ENCODE results near the gene EIF1. TPM values are rescaled to one million over a fixed set of nuclear protein-coding genes. Genes with fewer than 3 reads are reported as not detected.

Gene EIF1
- polyA plus RNA-seq, 1 experiment = 251 TPM

- POLR2A ChIA-PET = no interaction called here
- TF ChIP-seq CTCF (IDR thresholded peaks at IDR 0.05; ENCODE audit: insufficient read depth, low read depth, low read length) = no peak
- CTCF ChIA-PET = interaction anchor here (1.1 to 14.6 kb wide), 3 partner anchors 52 to 74 kb away, joined by 3 to 125 read pairs (median 3); partner anchors contain the start of gene JUP
- Histone ChIP-seq H3K27me3 (ENCODE audit: control insufficient read depth, insufficient read depth, low read length) (peaks cover 45% of the 10 kb centered on the region), H3K4me3 (ENCODE audit: low read depth, low read length) (peak overlapping the region; percentile 41), H3K36me3 (ENCODE audit: control insufficient read depth, insufficient read depth, low read length) (no peaks in the 10 kb centered on the region)
- no peak for DNase-seq (ENCODE audit: low read depth)
Measured at GRCh38 chr17:41734949-41735313, 46.2 kb downstream of the EIF1 start.

GRCh38 chr17:41735744-41736143 is 47.1 kb downstream of the EIF1 start:
- no peak for DNase-seq (ENCODE audit: low read depth)
- no peak overlapping the region for H3K4me3 ChIP-seq (ENCODE audit: low read depth, low read length)

GRCh38 chr17:41736983-41737679 is 48.4 kb downstream of the EIF1 start:
- no peak overlapping the region for H3K4me3 ChIP-seq (ENCODE audit: low read depth, low read length)
- DNase-seq (ENCODE audit: low read depth) = no peak
- H3K27me3 ChIP-seq (ENCODE audit: control insufficient read depth, insufficient read depth, low read length) = peaks cover 31% of the 10 kb centered on the region
- ChIA-PET CTCF (interaction anchor here (0.5 to 14.6 kb wide), 27 partner anchors 9 to 380 kb away, joined by 3 to 125 read pairs (median 4); partner anchors contain the start of genes FKBP10, JUP and P3H4), POLR2A (interaction anchor here (1.0 kb wide), 1 partner anchor 63 kb away, joined by 3 read pairs; no protein-coding TSS in a partner anchor)
- TF ChIP-seq CTCF (IDR thresholded peaks at IDR 0.05; ENCODE audit: insufficient read depth, low read depth, low read length) = no peak
- no peaks in the 10 kb centered on the region for H3K36me3 ChIP-seq (ENCODE audit: control insufficient read depth, insufficient read depth, low read length)

More at GRCh38 chr17:41735744-41736143, 47.1 kb downstream of the EIF1 start:
- Histone ChIP-seq H3K36me3 (ENCODE audit: control insufficient read depth, insufficient read depth, low read length) (no peaks in the 10 kb centered on the region), H3K27me3 (ENCODE audit: control insufficient read depth, insufficient read depth, low read length) (peaks cover 40% of the 10 kb centered on the region)
- TF ChIP-seq CTCF (IDR thresholded peaks at IDR 0.05; ENCODE audit: insufficient read depth, low read depth, low read length) = no peak
- ChIA-PET POLR2A (no interaction called here), CTCF (interaction anchor here (0.6 to 14.6 kb wide), 3 partner anchors 51 to 227 kb away, joined by 3 to 125 read pairs (median 4); partner anchors contain the start of gene JUP)

GRCh38 chr17:41737680-41738023 is 49.0 kb downstream of the EIF1 start:
- ChIA-PET CTCF (interaction anchor here (0.5 to 14.6 kb wide), 28 partner anchors 8 to 380 kb away, joined by 3 to 125 read pairs (median 4); partner anchors contain the start of genes FKBP10, JUP and P3H4), POLR2A (interaction anchor here (1.0 kb wide), 1 partner anchor 63 kb away, joined by 3 read pairs; no protein-coding TSS in a partner anchor)
- no peak for TF ChIP-seq CTCF (IDR thresholded peaks at IDR 0.05; ENCODE audit: insufficient read depth, low read depth, low read length)
- Histone ChIP-seq H3K4me3 (ENCODE audit: low read depth, low read length) (no peak overlapping the region), H3K36me3 (ENCODE audit: control insufficient read depth, insufficient read depth, low read length) (no peaks in the 10 kb centered on the region), H3K27me3 (ENCODE audit: control insufficient read depth, insufficient read depth, low read length) (peaks cover 27% of the 10 kb centered on the region)
- no peak for DNase-seq (ENCODE audit: low read depth)

GRCh38 chr17:41738077-41738800 is 49.6 kb downstream of the EIF1 start:
- DNase-seq (ENCODE audit: low read depth) = peak; percentile 14
- Histone ChIP-seq H3K4me3 (ENCODE audit: low read depth, low read length) (no peak overlapping the region), H3K27me3 (ENCODE audit: control insufficient read depth, insufficient read depth, low read length) (peaks cover 25% of the 10 kb centered on the region), H3K36me3 (ENCODE audit: control insufficient read depth, insufficient read depth, low read length) (no peaks in the 10 kb centered on the region)
- ChIA-PET POLR2A (interaction anchor here (0.6 to 1.0 kb wide), 2 partner anchors 62 to 127 kb away, joined by 3 to 6 read pairs; partner anchors contain the start of gene KLHL11), CTCF (interaction anchor here (0.5 to 14.6 kb wide), 28 partner anchors 8 to 379 kb away, joined by 3 to 125 read pairs (median 4); partner anchors contain the start of genes FKBP10, JUP and P3H4)
- TF ChIP-seq CTCF (IDR thresholded peaks at IDR 0.05; ENCODE audit: insufficient read depth, low read depth, low read length) = peak; percentile 95

Measured in BJ (cell line).